ENCODE data around the gene C15orf61.

C15orf61 gene

GRCh38 chr15:67571648-67572415 lies 50.9 kb downstream of the C15orf61 start:
- TF ChIP-seq EZH2phosphoT487 (IDR thresholded peaks at IDR 0.05; ENCODE audit: borderline replicate concordance): no peak
- peak; percentile 31 for TF ChIP-seq CTCF (conservative IDR thresholded peaks at IDR 0.05; ENCODE audit: low read length)
- peaks cover 15% of the 10 kb centered on the region; the same call in 1 of the 2 replicates for H3K36me3 ChIP-seq (ENCODE audit: insufficient read depth, low read length)

GRCh38 chr15:67573194-67573593 lies 52.3 kb downstream of the C15orf61 start:
- peaks cover 30% of the 10 kb centered on the region for H3K4me1 ChIP-seq (ENCODE audit: insufficient read depth, low read length, poor library complexity, severe bottlenecking)
- no peak overlapping the region for H3K9ac ChIP-seq (ENCODE audit: low read depth, low read length, poor library complexity, severe bottlenecking)
- H3K4me2 ChIP-seq (ENCODE audit: low read depth, low read length, poor library complexity, severe bottlenecking): no peak overlapping the region
- H2AFZ ChIP-seq (ENCODE audit: low read length): no peak overlapping the region
- no peaks in the 10 kb centered on the region for H3K9me2 ChIP-seq (replicated peaks; ENCODE audit: low read depth, low read length)
- H4K20me1 ChIP-seq (ENCODE audit: insufficient read depth, low read length, poor library complexity, severe bottlenecking): no peaks in the 10 kb centered on the region
- no peaks in the 10 kb centered on the region for H3F3A ChIP-seq (ENCODE audit: low read depth)
- no peaks in the 10 kb centered on the region for H3K27me3 ChIP-seq (ENCODE audit: insufficient read depth, low read length, poor library complexity, severe bottlenecking)
- no peaks in the 10 kb centered on the region for H3K9me3 ChIP-seq (ENCODE audit: insufficient read depth, low read depth, low read length)
- peaks cover 25% of the 10 kb centered on the region; the same call in 1 of the 2 replicates for H3K79me2 ChIP-seq (ENCODE audit: insufficient read depth, low read length)
- no peak overlapping the region for H3K4me3 ChIP-seq (ENCODE audit: low read length, poor library complexity, severe bottlenecking)
- TF ChIP-seq EZH2phosphoT487 (IDR thresholded peaks at IDR 0.05; ENCODE audit: borderline replicate concordance) (no peak), CTCF (conservative IDR thresholded peaks at IDR 0.05; ENCODE audit: low read length) (no peak)
- H3K36me3 ChIP-seq (ENCODE audit: insufficient read depth, low read length): peaks cover 15% of the 10 kb centered on the region; the same call in 1 of the 2 replicates

More at GRCh38 chr15:67571648-67572415, 50.9 kb downstream of the C15orf61 start:
- H4K20me1 ChIP-seq (ENCODE audit: insufficient read depth, low read length, poor library complexity, severe bottlenecking): no peaks in the 10 kb centered on the region
- no peaks in the 10 kb centered on the region for H3K9me3 ChIP-seq (ENCODE audit: insufficient read depth, low read depth, low read length)
- no peak overlapping the region for H3K9ac ChIP-seq (ENCODE audit: low read depth, low read length, poor library complexity, severe bottlenecking)
- H2AFZ ChIP-seq (ENCODE audit: low read length): no peak overlapping the region
- no peaks in the 10 kb centered on the region for H3F3A ChIP-seq (ENCODE audit: low read depth)
- H3K4me3 ChIP-seq (ENCODE audit: low read length, poor library complexity, severe bottlenecking): no peak overlapping the region
- H3K4me2 ChIP-seq (ENCODE audit: low read depth, low read length, poor library complexity, severe bottlenecking): no peak overlapping the region
- no peaks in the 10 kb centered on the region for H3K27me3 ChIP-seq (ENCODE audit: insufficient read depth, low read length, poor library complexity, severe bottlenecking)
- H3K79me2 ChIP-seq (ENCODE audit: insufficient read depth, low read length): peaks cover 25% of the 10 kb centered on the region; the same call in 1 of the 2 replicates
- no peaks in the 10 kb centered on the region for H3K9me2 ChIP-seq (replicated peaks; ENCODE audit: low read depth, low read length)
- H3K4me1 ChIP-seq (ENCODE audit: insufficient read depth, low read length, poor library complexity, severe bottlenecking): peaks cover 33% of the 10 kb centered on the region

DNA sequence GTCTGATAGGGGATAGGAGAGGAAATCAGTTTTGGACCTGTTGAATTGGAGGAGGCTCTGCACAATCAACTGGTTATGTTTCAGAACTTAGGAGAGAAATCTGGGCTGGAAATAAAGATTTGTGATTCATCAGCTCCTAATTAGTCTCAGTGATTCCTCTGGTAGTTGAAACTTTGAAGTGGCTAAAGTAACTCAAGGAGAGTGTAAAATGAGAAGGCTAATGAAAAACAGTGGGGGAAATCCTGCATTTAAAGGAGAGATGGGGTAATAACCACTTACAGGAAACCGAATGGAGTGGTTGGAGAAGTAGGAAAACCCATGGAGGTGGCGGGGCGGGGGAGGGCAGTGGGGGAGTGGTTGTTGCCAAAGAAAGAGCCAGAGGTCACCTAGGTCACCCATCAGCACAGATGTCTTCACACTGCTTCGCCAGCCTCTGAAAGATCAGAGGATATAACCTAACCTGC lies 54.1 kb downstream of the C15orf61 start:
- Histone ChIP-seq H3K4me3 (ENCODE audit: low read length, poor library complexity, severe bottlenecking) (no peak overlapping the region), H4K20me1 (ENCODE audit: insufficient read depth, low read length, poor library complexity, severe bottlenecking) (no peaks in the 10 kb centered on the region)

More for the DNA sequence above, 54.1 kb downstream of the C15orf61 start:
- TF ChIP-seq CTCF (conservative IDR thresholded peaks at IDR 0.05; ENCODE audit: low read length) (no peak), EZH2phosphoT487 (IDR thresholded peaks at IDR 0.05; ENCODE audit: borderline replicate concordance) (no peak)
- Histone ChIP-seq H3K36me3 (ENCODE audit: insufficient read depth, low read length) (peaks cover 10% of the 10 kb centered on the region; the same call in 1 of the 2 replicates), H3F3A (ENCODE audit: low read depth) (no peaks in the 10 kb centered on the region), H3K27me3 (ENCODE audit: insufficient read depth, low read length, poor library complexity, severe bottlenecking) (no peaks in the 10 kb centered on the region), H2AFZ (ENCODE audit: low read length) (no peak overlapping the region), H3K9me3 (ENCODE audit: insufficient read depth, low read depth, low read length) (no peaks in the 10 kb centered on the region), H3K9ac (ENCODE audit: low read depth, low read length, poor library complexity, severe bottlenecking) (no peak overlapping the region), H3K4me2 (ENCODE audit: low read depth, low read length, poor library complexity, severe bottlenecking) (no peak overlapping the region), H3K9me2 (replicated peaks; ENCODE audit: low read depth, low read length) (no peaks in the 10 kb centered on the region), H3K4me1 (ENCODE audit: insufficient read depth, low read length, poor library complexity, severe bottlenecking) (peaks cover 16% of the 10 kb centered on the region), H3K79me2 (ENCODE audit: insufficient read depth, low read length) (peaks cover 17% of the 10 kb centered on the region; the same call in 1 of the 2 replicates)

Measured in Loucy (cell line).